ENCODE results near the gene TMEM132C.

- TF ChIP-seq, protein P1, sequence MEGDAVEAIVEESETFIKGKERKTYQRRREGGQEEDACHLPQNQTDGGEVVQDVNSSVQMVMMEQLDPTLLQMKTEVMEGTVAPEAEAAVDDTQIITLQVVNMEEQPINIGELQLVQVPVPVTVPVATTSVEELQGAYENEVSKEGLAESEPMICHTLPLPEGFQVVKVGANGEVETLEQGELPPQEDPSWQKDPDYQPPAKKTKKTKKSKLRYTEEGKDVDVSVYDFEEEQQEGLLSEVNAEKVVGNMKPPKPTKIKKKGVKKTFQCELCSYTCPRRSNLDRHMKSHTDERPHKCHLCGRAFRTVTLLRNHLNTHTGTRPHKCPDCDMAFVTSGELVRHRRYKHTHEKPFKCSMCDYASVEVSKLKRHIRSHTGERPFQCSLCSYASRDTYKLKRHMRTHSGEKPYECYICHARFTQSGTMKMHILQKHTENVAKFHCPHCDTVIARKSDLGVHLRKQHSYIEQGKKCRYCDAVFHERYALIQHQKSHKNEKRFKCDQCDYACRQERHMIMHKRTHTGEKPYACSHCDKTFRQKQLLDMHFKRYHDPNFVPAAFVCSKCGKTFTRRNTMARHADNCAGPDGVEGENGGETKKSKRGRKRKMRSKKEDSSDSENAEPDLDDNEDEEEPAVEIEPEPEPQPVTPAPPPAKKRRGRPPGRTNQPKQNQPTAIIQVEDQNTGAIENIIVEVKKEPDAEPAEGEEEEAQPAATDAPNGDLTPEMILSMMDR (IDR thresholded peaks at IDR 0.05; ENCODE audit: poor library complexity) = no peak
- no peak for TF ChIP-seq EZH2 (IDR thresholded peaks at IDR 0.05; ENCODE audit: borderline replicate concordance)
- no peak for TF ChIP-seq EZH2phosphoT487 (IDR thresholded peaks at IDR 0.05; ENCODE audit: low read depth, severe bottlenecking, unreplicated experiment)
These were observed 255.0 kb downstream of the TMEM132C start for GRCh38 chr12:128521981-128522380.
